GM23338 (cell line): ENCODE measurements around the gene POLK. TPM values are rescaled to one million over a fixed set of nuclear protein-coding genes. Genes with fewer than 3 reads are reported as not detected.

Experiments used
- ATAC-seq: fragments of 200-7000 bp; cut with Tn5 transposase; 3 replicates; pipeline ENCODE4 v1.9.1; 2020
- DNase-seq: peaks from one replicate; pipeline ENCODE4 v3.0.0-alpha.2; 2015; ENCODE audit warnings: low spot score
- H2AFZ ChIP-seq: fragments of 200-600 bp; sonication (generic); 2 replicates; pipeline ENCODE4 v1.8.0; 2016; ENCODE audit warnings: antibody characterized with exemption, mild to moderate bottlenecking, moderate library complexity
- H3F3A ChIP-seq: fragments of 200-600 bp; sonication (generic); replicated peaks from 2 replicates; pipeline ENCODE4 v1.8.0; 2017; ENCODE audit warnings: antibody characterized with exemption, mixed run types, low read depth
- H3K27ac ChIP-seq: fragments of 200-600 bp; sonication (generic); 2 replicates; pipeline ENCODE4 v1.6.1; 2016; ENCODE audit warnings: low read depth
- H3K27me3 ChIP-seq: fragments of 200-600 bp; sonication (generic); 2 replicates; pipeline ENCODE4 v1.8.0; 2016; ENCODE audit warnings: mild to moderate bottlenecking, mixed run types, moderate library complexity; ENCODE audit not compliant: insufficient read depth
- H3K36me3 ChIP-seq: fragments of 200-600 bp; sonication (generic); 2 replicates; pipeline ENCODE4 v1.8.0; 2016; ENCODE audit warnings: mild to moderate bottlenecking; ENCODE audit not compliant: insufficient read depth
- H3K4me1 ChIP-seq: fragments of 200-600 bp; sonication (generic); 2 replicates; pipeline ENCODE4 v1.8.0; 2016; ENCODE audit warnings: mild to moderate bottlenecking, moderate library complexity; ENCODE audit not compliant: insufficient read depth
- H3K4me2 ChIP-seq: fragments of 200-600 bp; sonication (generic); 2 replicates; pipeline ENCODE4 v1.7.1; 2017; ENCODE audit warnings: mixed run types
- H3K4me3 ChIP-seq: fragments of 200-600 bp; sonication (generic); 2 replicates; pipeline ENCODE4 v1.6.1; 2016; ENCODE audit warnings: mixed run types
- H3K79me2 ChIP-seq: fragments of 200-600 bp; sonication (generic); replicated peaks from 2 replicates; pipeline ENCODE4 v1.8.0; 2017; ENCODE audit warnings: mild to moderate bottlenecking; ENCODE audit not compliant: insufficient read depth
- H3K9me2 ChIP-seq: fragments of 200-600 bp; sonication (generic); 2 replicates; pipeline ENCODE4 v1.8.0; 2017; ENCODE audit not compliant: insufficient read depth
- H4K20me1 ChIP-seq: fragments of 200-600 bp; sonication (generic); replicated peaks from 2 replicates; pipeline ENCODE4 v1.8.0; 2017; ENCODE audit warnings: mild to moderate bottlenecking; ENCODE audit not compliant: insufficient read depth
- H3K27ac Mint-ChIP-seq: 2 replicates; pipeline ENCODE4 v1.8.0; 2020; ENCODE audit warnings: inconsistent platforms, mild to moderate bottlenecking, moderate library complexity, mixed read lengths
- H3K27me3 Mint-ChIP-seq: 3 replicates; pipeline ENCODE4 v1.8.0; 2022; ENCODE audit warnings: low read depth, mild to moderate bottlenecking, moderate library complexity, mixed read lengths, inconsistent platforms; ENCODE audit not compliant: insufficient read depth, poor library complexity
- H3K36me3 Mint-ChIP-seq: 3 replicates; pipeline ENCODE4 v1.8.0; 2021; ENCODE audit warnings: low read depth, mild to moderate bottlenecking, inconsistent platforms, moderate library complexity, mixed read lengths
- H3K4me1 Mint-ChIP-seq: 3 replicates; pipeline ENCODE4 v1.8.0; 2020; ENCODE audit warnings: mild to moderate bottlenecking, inconsistent platforms, mixed read lengths
- H3K4me3 Mint-ChIP-seq: 3 replicates; pipeline ENCODE4 v1.8.0; 2021; ENCODE audit warnings: moderate library complexity, mild to moderate bottlenecking, inconsistent platforms, mixed read lengths
- H3K9me3 Mint-ChIP-seq: 3 replicates; pipeline ENCODE4 v1.8.0; 2020; ENCODE audit warnings: moderate library complexity, mild to moderate bottlenecking, inconsistent platforms, mixed read lengths
- CREB1 ChIP-seq: fragments of 250-450 bp; sonication (Bioruptor Pico); IDR thresholded peaks from 2 replicates; pipeline ENCODE4 v1.5.0; 2020; ENCODE audit warnings: low read depth, mild to moderate bottlenecking, moderate library complexity
- EZH2 ChIP-seq: fragments of 200-600 bp; sonication (generic); IDR thresholded peaks from one replicate; pipeline ENCODE4 v1.8.0; 2017; ENCODE audit warnings: antibody characterized with exemption, mild to moderate bottlenecking, low read depth; ENCODE audit not compliant: unreplicated experiment
- EZH2phosphoT487 ChIP-seq: fragments of 200-600 bp; sonication (generic); IDR thresholded peaks from one replicate; pipeline ENCODE4 v1.8.1; 2018; ENCODE audit warnings: antibody characterized with exemption; ENCODE audit not compliant: unreplicated experiment
- JUNB ChIP-seq: IDR thresholded peaks from one replicate; pipeline ENCODE4 v1.6.1; 2016; ENCODE audit warnings: antibody characterized with exemption; ENCODE audit not compliant: unreplicated experiment
- NANOG ChIP-seq: IDR thresholded peaks from 2 replicates; pipeline ENCODE4 v1.6.1; 2016; ENCODE audit warnings: antibody characterized with exemption, borderline replicate concordance
- POLR2AphosphoS5 ChIP-seq: IDR thresholded peaks from 2 replicates; pipeline ENCODE4 v1.6.1; 2016; ENCODE audit warnings: antibody characterized with exemption, low read depth
- STAT1 ChIP-seq: IDR thresholded peaks from one replicate; pipeline ENCODE4 v1.6.1; 2016; ENCODE audit warnings: antibody characterized with exemption; ENCODE audit not compliant: unreplicated experiment
- ZNF114 ChIP-seq: fragments of 250-450 bp; sonication (Bioruptor Pico); IDR thresholded peaks from 2 replicates; pipeline ENCODE4 v1.5.0; 2020; ENCODE audit warnings: mild to moderate bottlenecking, moderate library complexity
- ZNF331 ChIP-seq: fragments of 250-450 bp; sonication (Bioruptor Pico); IDR thresholded peaks from 2 replicates; pipeline ENCODE4 v1.5.0; 2020; ENCODE audit warnings: low read depth, mild to moderate bottlenecking, moderate library complexity
- polyA plus RNA-seq: library from polyadenylated mRNA; unstranded; fragments of >200 nt; fragmentation: Nextera tagmentation; extraction: Ambion mirVana; gene quantifications from 2 replicates; pipeline ENCODE4 v1.2.1, GENCODE V29; 2016
- total RNA-seq: library from RNA; depleted of rRNA; stranded (reverse); fragments of >200 nt; shearing (Covaris generic); gene quantifications from 2 replicates; pipeline ENCODE4 v1.2.3, GENCODE V29; 2014
- TF ChIP-seq, protein P1 (sequence below): IDR thresholded peaks from 2 replicates; pipeline ENCODE4 v1.6.1; 2016; ENCODE audit warnings: antibody characterized with exemption
- TF ChIP-seq, protein P2 (sequence below), 2 experiments: fragments of 200-600 bp in 1 of 2; sonication (generic) in 1 of 2; conservative IDR thresholded peaks; 2 replicates each; pipeline versions ENCODE4 v1.5.1 to v1.6.1; 2016 to 2017; ENCODE audit warnings: antibody characterized with exemption in 2 of 2, low read depth in 2 of 2, mild to moderate bottlenecking in 2 of 2, moderate library complexity in 1 of 2
- TF ChIP-seq, protein P3 (sequence below): fragments of 250-450 bp; sonication (Bioruptor Pico); IDR thresholded peaks from 2 replicates; pipeline ENCODE4 v1.5.0; 2020; ENCODE audit warnings: mild to moderate bottlenecking, moderate library complexity
- TF ChIP-seq, protein P4 (sequence below): IDR thresholded peaks from one replicate; pipeline ENCODE4 v1.6.1; 2018; ENCODE audit warnings: antibody characterized with exemption; ENCODE audit not compliant: unreplicated experiment

POLK gene
- total and polyA plus RNA-seq, 2 experiments from 2014 or later = 6.3 to 14.5 TPM

DNA sequence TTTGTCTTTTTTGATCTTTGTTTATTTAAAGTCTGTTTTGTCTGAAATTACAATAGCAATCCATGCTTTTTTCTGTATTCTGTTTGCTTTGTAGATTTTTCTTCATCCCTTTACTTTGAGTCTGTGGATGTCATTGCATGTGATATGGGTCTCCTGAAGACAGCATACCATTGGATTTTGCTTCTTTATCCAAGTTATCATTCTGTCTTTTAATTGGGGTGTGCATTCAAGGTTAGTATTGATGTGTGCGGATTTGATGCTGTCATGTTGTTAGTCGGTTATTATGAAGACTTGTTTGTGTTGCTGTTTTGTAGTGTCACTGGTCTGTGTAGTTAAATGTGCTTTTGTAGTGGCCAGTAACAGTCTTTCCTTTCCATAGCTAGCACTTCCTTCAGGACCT lies 23.0 kb downstream of the POLK start (continued):
- TF ChIP-seq POLR2AphosphoS5 (no peak), CREB1 (no peak)

DNA sequence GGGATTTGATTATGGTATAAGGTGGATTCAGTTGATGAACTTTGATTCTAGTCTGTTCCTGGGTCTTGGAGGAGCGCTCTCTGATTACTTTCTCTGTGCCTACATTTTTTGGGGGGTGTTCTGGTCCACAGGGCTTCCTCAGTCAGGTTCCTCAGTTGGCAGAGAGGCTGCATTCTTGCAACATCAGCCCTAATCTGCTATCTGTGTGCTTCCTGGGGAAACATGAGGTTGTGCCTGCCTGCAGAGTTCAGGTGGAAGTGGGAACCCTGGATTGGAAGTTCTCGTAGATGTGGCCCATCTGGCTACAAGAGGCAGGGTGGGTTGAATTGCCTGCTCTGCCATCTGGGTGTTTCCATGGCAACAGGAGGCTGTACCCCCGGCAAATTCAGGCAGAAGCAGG lies 24.5 kb downstream of the POLK start:
- H3K36me3 Mint-ChIP-seq = peaks cover 17% of the 10 kb centered on the region; the same call in 2 of the 3 replicates
- no peaks in the 10 kb centered on the region for H3K9me2 ChIP-seq
- H3K27ac Mint-ChIP-seq = no peak overlapping the region
- DNase-seq (no peak), ATAC-seq (no peak)
- H3K27ac ChIP-seq = no peak overlapping the region
- H4K20me1 ChIP-seq = peaks cover 9% of the 10 kb centered on the region; the same call in 1 of the 2 replicates
- H3K4me1 Mint-ChIP-seq = peaks cover 8% of the 10 kb centered on the region; the same call in 2 of the 3 replicates
- H3K4me3 ChIP-seq = no peak overlapping the region
- no peak overlapping the region for H3K4me2 ChIP-seq
- TF ChIP-seq POLR2AphosphoS5 = no peak
- no peak for TF ChIP-seq EZH2
- TF ChIP-seq STAT1 = no peak
- TF ChIP-seq CREB1 = no peak
- no peak for TF ChIP-seq ZNF114 (CRISPR knock-in tag)
- TF ChIP-seq, protein P1, sequence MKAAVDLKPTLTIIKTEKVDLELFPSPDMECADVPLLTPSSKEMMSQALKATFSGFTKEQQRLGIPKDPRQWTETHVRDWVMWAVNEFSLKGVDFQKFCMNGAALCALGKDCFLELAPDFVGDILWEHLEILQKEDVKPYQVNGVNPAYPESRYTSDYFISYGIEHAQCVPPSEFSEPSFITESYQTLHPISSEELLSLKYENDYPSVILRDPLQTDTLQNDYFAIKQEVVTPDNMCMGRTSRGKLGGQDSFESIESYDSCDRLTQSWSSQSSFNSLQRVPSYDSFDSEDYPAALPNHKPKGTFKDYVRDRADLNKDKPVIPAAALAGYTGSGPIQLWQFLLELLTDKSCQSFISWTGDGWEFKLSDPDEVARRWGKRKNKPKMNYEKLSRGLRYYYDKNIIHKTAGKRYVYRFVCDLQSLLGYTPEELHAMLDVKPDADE = no peak
- TF ChIP-seq JUNB = no peak
- TF ChIP-seq, protein P2, sequence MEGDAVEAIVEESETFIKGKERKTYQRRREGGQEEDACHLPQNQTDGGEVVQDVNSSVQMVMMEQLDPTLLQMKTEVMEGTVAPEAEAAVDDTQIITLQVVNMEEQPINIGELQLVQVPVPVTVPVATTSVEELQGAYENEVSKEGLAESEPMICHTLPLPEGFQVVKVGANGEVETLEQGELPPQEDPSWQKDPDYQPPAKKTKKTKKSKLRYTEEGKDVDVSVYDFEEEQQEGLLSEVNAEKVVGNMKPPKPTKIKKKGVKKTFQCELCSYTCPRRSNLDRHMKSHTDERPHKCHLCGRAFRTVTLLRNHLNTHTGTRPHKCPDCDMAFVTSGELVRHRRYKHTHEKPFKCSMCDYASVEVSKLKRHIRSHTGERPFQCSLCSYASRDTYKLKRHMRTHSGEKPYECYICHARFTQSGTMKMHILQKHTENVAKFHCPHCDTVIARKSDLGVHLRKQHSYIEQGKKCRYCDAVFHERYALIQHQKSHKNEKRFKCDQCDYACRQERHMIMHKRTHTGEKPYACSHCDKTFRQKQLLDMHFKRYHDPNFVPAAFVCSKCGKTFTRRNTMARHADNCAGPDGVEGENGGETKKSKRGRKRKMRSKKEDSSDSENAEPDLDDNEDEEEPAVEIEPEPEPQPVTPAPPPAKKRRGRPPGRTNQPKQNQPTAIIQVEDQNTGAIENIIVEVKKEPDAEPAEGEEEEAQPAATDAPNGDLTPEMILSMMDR (conservative IDR thresholded peaks at IDR 0.05; ENCODE audit: low read depth in 2 of 2) = no peak
- TF ChIP-seq, protein P3, sequence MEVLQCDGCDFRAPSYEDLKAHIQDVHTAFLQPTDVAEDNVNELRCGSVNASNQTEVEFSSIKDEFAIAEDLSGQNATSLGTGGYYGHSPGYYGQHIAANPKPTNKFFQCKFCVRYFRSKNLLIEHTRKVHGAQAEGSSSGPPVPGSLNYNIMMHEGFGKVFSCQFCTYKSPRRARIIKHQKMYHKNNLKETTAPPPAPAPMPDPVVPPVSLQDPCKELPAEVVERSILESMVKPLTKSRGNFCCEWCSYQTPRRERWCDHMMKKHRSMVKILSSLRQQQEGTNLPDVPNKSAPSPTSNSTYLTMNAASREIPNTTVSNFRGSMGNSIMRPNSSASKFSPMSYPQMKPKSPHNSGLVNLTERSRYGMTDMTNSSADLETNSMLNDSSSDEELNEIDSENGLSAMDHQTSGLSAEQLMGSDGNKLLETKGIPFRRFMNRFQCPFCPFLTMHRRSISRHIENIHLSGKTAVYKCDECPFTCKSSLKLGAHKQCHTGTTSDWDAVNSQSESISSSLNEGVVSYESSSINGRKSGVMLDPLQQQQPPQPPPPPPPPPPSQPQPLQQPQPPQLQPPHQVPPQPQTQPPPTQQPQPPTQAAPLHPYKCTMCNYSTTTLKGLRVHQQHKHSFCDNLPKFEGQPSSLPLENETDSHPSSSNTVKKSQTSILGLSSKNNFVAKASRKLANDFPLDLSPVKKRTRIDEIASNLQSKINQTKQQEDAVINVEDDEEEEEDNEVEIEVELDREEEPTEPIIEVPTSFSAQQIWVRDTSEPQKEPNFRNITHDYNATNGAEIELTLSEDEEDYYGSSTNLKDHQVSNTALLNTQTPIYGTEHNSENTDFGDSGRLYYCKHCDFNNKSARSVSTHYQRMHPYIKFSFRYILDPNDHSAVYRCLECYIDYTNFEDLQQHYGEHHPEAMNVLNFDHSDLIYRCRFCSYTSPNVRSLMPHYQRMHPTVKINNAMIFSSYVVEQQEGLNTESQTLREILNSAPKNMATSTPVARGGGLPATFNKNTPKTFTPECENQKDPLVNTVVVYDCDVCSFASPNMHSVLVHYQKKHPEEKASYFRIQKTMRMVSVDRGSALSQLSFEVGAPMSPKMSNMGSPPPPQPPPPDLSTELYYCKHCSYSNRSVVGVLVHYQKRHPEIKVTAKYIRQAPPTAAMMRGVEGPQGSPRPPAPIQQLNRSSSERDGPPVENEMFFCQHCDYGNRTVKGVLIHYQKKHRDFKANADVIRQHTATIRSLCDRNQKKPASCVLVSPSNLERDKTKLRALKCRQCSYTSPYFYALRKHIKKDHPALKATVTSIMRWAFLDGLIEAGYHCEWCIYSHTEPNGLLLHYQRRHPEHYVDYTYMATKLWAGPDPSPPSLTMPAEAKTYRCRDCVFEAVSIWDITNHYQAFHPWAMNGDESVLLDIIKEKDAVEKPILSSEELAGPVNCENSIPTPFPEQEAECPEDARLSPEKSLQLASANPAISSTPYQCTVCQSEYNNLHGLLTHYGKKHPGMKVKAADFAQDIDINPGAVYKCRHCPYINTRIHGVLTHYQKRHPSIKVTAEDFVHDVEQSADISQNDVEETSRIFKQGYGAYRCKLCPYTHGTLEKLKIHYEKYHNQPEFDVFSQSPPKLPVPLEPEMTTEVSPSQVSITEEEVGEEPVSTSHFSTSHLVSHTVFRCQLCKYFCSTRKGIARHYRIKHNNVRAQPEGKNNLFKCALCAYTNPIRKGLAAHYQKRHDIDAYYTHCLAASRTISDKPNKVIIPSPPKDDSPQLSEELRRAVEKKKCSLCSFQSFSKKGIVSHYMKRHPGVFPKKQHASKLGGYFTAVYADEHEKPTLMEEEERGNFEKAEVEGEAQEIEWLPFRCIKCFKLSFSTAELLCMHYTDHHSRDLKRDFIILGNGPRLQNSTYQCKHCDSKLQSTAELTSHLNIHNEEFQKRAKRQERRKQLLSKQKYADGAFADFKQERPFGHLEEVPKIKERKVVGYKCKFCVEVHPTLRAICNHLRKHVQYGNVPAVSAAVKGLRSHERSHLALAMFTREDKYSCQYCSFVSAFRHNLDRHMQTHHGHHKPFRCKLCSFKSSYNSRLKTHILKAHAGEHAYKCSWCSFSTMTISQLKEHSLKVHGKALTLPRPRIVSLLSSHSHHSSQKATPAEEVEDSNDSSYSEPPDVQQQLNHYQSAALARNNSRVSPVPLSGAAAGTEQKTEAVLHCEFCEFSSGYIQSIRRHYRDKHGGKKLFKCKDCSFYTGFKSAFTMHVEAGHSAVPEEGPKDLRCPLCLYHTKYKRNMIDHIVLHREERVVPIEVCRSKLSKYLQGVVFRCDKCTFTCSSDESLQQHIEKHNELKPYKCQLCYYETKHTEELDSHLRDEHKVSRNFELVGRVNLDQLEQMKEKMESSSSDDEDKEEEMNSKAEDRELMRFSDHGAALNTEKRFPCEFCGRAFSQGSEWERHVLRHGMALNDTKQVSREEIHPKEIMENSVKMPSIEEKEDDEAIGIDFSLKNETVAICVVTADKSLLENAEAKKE (CRISPR knock-in tag) = no peak
- no peak for TF ChIP-seq EZH2phosphoT487
- no peak for TF ChIP-seq NANOG
- TF ChIP-seq, protein P4, sequence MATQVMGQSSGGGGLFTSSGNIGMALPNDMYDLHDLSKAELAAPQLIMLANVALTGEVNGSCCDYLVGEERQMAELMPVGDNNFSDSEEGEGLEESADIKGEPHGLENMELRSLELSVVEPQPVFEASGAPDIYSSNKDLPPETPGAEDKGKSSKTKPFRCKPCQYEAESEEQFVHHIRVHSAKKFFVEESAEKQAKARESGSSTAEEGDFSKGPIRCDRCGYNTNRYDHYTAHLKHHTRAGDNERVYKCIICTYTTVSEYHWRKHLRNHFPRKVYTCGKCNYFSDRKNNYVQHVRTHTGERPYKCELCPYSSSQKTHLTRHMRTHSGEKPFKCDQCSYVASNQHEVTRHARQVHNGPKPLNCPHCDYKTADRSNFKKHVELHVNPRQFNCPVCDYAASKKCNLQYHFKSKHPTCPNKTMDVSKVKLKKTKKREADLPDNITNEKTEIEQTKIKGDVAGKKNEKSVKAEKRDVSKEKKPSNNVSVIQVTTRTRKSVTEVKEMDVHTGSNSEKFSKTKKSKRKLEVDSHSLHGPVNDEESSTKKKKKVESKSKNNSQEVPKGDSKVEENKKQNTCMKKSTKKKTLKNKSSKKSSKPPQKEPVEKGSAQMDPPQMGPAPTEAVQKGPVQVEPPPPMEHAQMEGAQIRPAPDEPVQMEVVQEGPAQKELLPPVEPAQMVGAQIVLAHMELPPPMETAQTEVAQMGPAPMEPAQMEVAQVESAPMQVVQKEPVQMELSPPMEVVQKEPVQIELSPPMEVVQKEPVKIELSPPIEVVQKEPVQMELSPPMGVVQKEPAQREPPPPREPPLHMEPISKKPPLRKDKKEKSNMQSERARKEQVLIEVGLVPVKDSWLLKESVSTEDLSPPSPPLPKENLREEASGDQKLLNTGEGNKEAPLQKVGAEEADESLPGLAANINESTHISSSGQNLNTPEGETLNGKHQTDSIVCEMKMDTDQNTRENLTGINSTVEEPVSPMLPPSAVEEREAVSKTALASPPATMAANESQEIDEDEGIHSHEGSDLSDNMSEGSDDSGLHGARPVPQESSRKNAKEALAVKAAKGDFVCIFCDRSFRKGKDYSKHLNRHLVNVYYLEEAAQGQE = no peak
- TF ChIP-seq ZNF331 (CRISPR knock-in tag) = no peak
- H3K27me3 Mint-ChIP-seq = peaks cover 1% of the 10 kb centered on the region
- peaks cover 17% of the 10 kb centered on the region; the same call in 2 of the 3 replicates for H3K9me3 Mint-ChIP-seq
- H3K4me3 Mint-ChIP-seq = no peak overlapping the region
- H3F3A ChIP-seq = no peaks in the 10 kb centered on the region
- H2AFZ ChIP-seq = no peak overlapping the region
- no peaks in the 10 kb centered on the region for H3K4me1 ChIP-seq
- no peaks in the 10 kb centered on the region for H3K36me3 ChIP-seq
- H3K27me3 ChIP-seq = no peaks in the 10 kb centered on the region
- H3K79me2 ChIP-seq = peaks cover 26% of the 10 kb centered on the region
